GM18526 (cell line): Measurements from ENCODE around the gene AIFM1.

Experiments used
- POLR2A ChIP-seq: IDR thresholded peaks from 3 replicates; pipeline ENCODE4 v1.6.1; 2011; ENCODE audit not compliant: insufficient read length; ENCODE audit errors: extremely low read depth

AIFM1 gene

GRCh38 chrX:130165703-130166502, at the start of gene AIFM1:
AIFM1 (minus strand) TSS chrX:130165841; CDS start chrX:130165656, 185 bp downstream.
- peak; percentile 53 for TF ChIP-seq POLR2A

- TF ChIP-seq POLR2A: no peak
Observed at GRCh38 chrX:130213376-130213775, 47.7 kb upstream of the AIFM1 start.

- TF ChIP-seq POLR2A: no peak
Observed at GRCh38 chrX:130212371-130212770, 46.7 kb upstream of the AIFM1 start.

GRCh38 chrX:130211415-130212186, 46.0 kb upstream of the AIFM1 start:
- no peak for TF ChIP-seq POLR2A

- no peak for TF ChIP-seq POLR2A
Observed at GRCh38 chrX:130204647-130205046, 39.0 kb upstream of the AIFM1 start.

- no peak for TF ChIP-seq POLR2A
Observed at GRCh38 chrX:130197464-130197863, 31.8 kb upstream of the AIFM1 start.

- no peak for TF ChIP-seq POLR2A
Observed at GRCh38 chrX:130196466-130196865, 30.8 kb upstream of the AIFM1 start.

GRCh38 chrX:130190801-130191200, 25.2 kb upstream of the AIFM1 start:
- TF ChIP-seq POLR2A: no peak

GRCh38 chrX:130186651-130187050, 21.0 kb upstream of the AIFM1 start:
- TF ChIP-seq POLR2A: no peak

- no peak for TF ChIP-seq POLR2A
Observed at GRCh38 chrX:130184857-130185256, 19.2 kb upstream of the AIFM1 start.

GRCh38 chrX:130184168-130184567, 18.5 kb upstream of the AIFM1 start:
- no peak for TF ChIP-seq POLR2A

GRCh38 chrX:130179579-130180215, 14.1 kb upstream of the AIFM1 start:
- TF ChIP-seq POLR2A: no peak

GRCh38 chrX:130179170-130179569, 13.5 kb upstream of the AIFM1 start:
- no peak for TF ChIP-seq POLR2A

GRCh38 chrX:130176942-130177341, 11.3 kb upstream of the AIFM1 start:
- no peak for TF ChIP-seq POLR2A

- peak; percentile 32 for TF ChIP-seq POLR2A
Observed at GRCh38 chrX:130176354-130176776, 10.7 kb upstream of the AIFM1 start.

GRCh38 chrX:130174937-130175336, 9.3 kb upstream of the AIFM1 start:
- TF ChIP-seq POLR2A: no peak
